Measurements from ENCODE around the gene NBEAL1.

NBEAL1 gene

DNA sequence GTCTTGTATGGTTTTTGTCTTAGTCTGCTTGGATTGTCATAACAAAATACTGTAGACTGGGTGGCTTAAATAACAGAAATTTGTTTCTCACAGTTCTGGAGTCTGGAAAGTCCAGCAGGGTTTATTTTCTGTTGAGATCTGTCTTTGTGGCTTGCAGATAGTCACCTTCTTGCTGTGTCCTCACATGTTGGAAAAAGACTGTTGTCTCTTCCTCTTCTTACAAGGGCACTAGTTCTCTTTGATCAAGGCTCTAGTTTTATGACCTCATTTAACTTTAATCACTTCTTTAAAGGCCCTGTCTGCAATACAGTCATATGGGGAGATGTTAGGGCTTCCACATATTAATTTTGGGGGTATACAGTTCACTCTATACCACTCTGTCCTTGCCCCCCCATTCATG lies 56.5 kb downstream of the NBEAL1 start:
- TF ChIP-seq GATA3 (IDR thresholded peaks at IDR 0.05; ENCODE audit: low read depth, low read length) (no peak), GATA2 (IDR thresholded peaks at IDR 0.05; ENCODE audit: low read depth, low read length) (no peak)

DNA sequence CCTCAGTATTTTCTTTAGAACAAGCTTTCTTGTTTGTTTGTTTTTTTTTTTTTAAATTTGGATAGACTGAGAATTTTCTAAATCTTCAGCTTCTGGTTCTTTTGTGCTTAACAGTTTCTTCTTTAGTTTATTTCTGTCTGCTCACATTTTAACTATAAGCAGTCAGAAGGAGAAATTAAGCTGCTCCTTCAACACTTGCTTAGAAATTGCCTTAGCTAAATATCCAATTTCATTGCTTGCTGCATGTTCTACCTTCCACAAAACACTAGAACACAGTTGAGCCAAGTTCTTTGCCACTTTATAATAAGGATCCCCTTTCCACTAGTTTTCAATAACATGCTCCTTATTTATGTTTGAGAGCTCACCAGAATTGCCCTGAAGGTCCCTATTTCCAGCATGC lies 57.7 kb downstream of the NBEAL1 start:
- TF ChIP-seq GATA3 (IDR thresholded peaks at IDR 0.05; ENCODE audit: low read depth, low read length) (no peak), GATA2 (IDR thresholded peaks at IDR 0.05; ENCODE audit: low read depth, low read length) (no peak)

DNA sequence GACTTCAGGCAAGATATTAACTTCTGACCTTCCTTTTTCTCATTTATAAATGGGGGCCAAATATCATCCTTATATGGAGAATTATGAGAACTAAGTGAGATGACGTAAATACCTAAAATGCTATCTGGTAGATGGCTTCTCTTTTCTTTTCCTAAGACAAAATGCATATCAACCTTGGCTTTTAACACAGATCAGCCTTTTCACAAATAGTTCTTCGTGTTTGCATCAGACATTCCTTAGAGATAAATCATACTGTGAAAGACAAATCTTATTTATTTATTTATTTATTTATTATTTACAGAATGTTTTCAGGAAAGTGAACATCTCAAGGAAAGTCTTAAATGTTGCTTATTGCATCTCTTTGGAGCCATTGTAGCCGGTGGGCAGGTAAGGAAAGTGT lies 62.8 kb downstream of the NBEAL1 start:
- no peak for TF ChIP-seq GATA3 (IDR thresholded peaks at IDR 0.05; ENCODE audit: low read depth, low read length)
- TF ChIP-seq GATA2 (IDR thresholded peaks at IDR 0.05; ENCODE audit: low read depth, low read length) = no peak

DNA sequence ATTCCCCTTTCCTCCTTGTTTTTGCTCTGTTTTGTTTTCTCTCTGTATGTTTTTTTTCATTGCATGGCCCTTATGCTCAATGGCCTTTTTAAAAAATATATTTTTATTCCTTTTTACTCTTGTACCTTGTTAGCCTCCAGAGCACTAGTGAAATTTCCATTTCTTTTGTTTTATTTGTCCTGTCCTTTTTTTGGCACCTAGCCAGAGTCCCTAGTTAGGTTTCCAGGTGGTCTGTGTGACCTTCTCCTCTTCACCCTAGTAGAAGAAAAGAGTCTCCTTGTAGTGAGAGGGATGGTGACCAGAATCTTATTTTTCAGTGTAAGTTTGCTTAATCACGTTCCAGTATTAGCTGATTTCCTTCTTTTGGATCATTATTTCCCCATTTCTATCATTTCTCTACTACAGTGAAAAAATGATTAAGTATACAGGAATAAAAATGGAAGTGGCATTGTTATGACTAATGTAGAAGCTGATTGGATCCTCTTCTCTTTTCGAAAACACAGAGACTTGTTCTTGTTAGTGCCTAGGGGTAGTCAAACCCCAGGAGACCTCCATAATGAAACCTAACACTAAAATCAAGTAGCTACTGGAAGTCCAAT lies 65.9 kb downstream of the NBEAL1 start:
- TF ChIP-seq GATA3 (IDR thresholded peaks at IDR 0.05; ENCODE audit: low read depth, low read length) (no peak), GATA2 (IDR thresholded peaks at IDR 0.05; ENCODE audit: low read depth, low read length) (no peak)

DNA sequence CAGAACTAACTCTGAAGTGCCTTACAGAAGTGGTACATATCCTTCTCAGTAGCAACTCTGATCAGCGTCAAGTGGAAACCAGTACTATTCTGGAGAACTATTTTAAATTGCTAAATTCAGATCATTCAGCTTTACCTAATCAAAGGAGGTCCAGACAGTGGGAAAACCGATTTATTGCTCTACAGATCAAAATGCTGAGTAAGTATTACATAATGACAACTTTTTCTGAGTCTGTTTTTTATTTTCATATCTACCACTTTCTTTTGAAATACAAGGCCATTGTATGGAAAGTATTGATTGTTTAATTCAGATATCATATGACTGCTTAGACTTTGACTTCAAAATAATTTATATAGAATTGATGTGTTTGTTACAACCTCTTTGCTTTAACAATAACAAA lies 68.7 kb downstream of the NBEAL1 start:
- TF ChIP-seq GATA2 (IDR thresholded peaks at IDR 0.05; ENCODE audit: low read depth, low read length) = no peak

DNA sequence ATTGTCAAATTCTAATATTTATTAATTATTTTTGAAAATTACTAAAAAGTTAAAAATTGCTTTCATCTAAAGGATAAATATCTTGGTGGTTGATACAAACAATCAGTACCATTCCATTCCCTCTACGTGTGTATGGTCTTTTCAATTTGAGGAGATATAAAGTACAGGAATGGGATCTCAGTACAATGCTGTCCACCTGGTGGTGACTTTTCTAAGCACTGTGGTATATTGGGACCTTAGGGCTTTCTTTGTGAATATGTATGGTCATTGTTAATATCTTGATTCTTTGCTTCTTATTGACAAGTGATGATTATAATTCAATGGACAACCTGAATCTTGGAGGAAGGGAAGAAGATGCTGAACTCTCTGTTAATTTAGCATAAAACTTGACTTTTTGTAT lies 83.1 kb downstream of the NBEAL1 start:
- TF ChIP-seq GATA3 (IDR thresholded peaks at IDR 0.05; ENCODE audit: low read depth, low read length) (no peak), GATA2 (IDR thresholded peaks at IDR 0.05; ENCODE audit: low read depth, low read length) (no peak)

DNA sequence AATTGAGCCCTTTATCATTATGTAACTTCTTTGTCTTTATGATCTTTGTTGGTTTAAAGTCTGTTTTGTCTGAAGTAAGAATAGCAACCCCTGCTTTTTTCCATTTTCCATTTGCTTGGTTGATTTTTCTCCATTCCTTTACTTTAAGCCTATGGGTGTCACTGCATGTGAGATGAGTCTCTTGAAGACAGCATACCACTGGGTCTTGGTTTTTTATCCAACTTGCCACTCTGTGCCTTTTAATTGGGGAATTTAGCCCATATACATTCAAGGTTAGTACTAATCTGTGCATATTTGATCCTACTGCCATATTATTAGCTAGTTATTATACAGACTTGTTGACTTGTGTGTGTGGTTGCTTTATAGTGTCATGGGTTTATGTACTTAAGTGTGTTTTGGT lies 89.6 kb downstream of the NBEAL1 start:
- no peak for TF ChIP-seq GATA3 (IDR thresholded peaks at IDR 0.05; ENCODE audit: low read depth, low read length)
- no peak for TF ChIP-seq GATA2 (IDR thresholded peaks at IDR 0.05; ENCODE audit: low read depth, low read length)

DNA sequence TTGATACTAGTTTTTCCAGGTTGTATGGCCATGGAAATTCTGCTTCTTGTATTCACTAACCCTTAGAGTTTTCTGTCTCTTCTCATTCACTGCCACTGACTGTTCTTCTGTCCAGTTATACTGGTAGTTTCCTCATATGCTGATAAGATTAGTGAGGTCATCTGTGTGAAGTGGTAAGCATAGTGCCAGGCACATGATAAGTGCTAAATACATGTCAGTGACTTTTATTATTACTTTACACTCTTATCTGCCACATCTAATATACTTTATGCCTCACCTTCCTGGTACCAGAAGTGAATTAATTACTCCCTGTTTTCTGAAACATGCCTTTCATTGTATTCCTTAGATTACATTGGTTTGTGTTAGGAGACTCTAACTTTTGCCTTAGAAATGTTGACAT lies 91.3 kb downstream of the NBEAL1 start:
- no peak for TF ChIP-seq GATA3 (IDR thresholded peaks at IDR 0.05; ENCODE audit: low read depth, low read length)
- no peak for TF ChIP-seq GATA2 (IDR thresholded peaks at IDR 0.05; ENCODE audit: low read depth, low read length)

DNA sequence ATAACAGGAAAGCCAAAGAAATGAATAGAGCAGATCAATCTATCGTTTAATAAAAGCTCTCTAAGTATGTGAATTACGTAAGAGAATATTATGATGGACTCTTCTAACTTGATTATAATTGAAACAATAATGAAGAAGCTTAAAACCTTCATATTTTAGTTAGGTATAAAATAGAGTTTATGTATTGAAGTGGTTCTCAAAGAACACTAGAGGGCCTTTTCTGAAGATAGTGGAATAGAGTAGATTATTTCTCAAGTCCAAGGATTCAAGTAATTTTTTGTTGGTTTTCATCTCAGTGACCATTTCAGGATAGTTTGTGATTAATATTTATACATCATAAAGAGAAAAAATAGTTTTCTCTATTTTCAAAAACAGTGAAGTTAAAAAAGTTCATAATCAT lies 97.7 kb downstream of the NBEAL1 start:
- TF ChIP-seq GATA2 (IDR thresholded peaks at IDR 0.05; ENCODE audit: low read depth, low read length) (no peak), GATA3 (IDR thresholded peaks at IDR 0.05; ENCODE audit: low read depth, low read length) (no peak)

DNA sequence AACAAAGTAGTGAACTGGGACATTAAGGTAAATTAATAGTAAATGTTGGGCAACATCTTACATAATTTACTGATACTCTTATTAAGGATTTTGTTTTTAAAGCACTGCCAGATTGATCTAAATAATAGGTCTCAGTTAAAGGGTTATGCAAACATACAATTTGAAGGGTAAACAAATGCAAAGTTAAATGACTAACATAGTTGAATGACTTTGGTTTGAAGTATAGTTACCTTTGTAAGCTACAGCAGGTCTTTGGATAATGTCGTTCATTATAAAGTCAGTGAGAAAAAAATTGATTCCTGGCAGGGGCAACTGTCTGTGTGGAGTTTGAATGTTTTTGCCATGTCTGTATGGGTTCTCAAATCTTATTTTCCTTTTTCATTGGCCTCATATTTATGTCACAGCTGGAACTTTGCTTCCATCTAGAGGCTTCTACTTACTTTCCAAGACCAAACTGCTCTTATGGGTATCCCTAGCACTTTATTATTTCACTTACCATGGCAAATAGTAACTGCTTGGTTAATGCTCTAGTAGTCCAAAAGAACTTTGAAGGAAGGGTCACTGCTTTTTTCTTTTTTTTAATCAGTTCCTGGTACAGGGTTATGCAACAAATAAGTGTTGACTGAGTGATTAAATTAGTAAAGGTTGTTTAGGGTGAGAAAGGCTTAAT lies 107.8 kb downstream of the NBEAL1 start:
- TF ChIP-seq GATA3 (IDR thresholded peaks at IDR 0.05; ENCODE audit: low read depth, low read length) (no peak), GATA2 (IDR thresholded peaks at IDR 0.05; ENCODE audit: low read depth, low read length) (no peak)

DNA sequence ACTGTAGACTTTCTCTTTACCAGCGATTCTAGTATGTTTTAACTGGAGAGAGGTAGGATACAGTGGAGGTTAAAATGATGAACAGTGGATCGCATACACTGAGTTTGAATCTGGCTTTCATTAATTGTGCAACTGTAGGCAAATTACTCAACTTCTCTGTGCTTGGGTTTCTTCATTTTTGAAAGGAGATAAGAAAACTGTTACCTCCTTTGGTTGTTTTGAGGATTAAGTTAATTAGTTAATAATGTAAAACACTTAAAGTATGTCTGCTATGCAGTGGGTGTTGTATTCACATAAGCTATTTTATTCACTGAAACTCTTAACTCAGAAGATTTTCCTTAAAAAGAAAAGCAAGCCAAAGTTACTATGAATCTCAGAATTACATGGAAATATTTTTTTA lies 112.3 kb downstream of the NBEAL1 start:
- TF ChIP-seq GATA3 (IDR thresholded peaks at IDR 0.05; ENCODE audit: low read depth, low read length) = no peak
- TF ChIP-seq GATA2 (IDR thresholded peaks at IDR 0.05; ENCODE audit: low read depth, low read length) = no peak

DNA sequence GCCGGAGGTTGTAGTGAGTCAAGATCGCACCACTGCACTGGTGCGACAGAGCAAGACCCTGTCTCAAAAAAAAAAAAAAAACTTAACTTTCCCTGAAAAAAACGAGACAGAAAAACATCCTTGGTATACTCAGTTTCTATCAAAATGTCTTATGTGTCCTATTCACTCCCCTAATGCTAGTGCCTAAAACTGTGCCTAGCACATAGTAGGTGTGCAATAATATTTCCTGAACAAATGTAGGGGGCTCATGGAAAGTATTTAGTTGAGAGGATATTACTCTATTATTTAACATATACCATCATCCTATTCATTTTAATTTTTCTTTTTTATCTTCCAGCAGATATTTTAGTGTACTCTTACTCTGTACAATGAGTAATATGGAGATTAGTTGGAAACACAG lies 120.4 kb downstream of the NBEAL1 start:
- TF ChIP-seq GATA2 (IDR thresholded peaks at IDR 0.05; ENCODE audit: low read depth, low read length) = no peak
- TF ChIP-seq GATA3 (IDR thresholded peaks at IDR 0.05; ENCODE audit: low read depth, low read length) = no peak

DNA sequence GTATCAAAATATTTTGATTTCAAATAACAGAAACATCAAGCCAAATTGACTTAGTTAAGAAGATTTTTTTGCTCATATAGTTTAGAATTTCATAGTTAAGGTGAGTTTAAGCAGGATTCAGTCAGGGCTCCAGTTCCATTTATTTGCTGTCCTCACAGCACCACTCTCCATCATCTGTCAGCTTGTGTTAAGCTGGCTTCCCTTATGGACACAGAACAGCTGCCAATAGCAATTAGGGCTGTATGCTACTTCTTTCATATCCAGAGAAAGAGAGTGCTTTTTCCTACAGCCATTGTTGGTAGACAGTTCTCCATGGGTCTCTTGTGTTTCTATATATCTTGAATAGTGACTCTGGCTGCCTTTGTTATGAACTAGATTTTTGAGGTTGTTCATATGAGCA lies 128.7 kb downstream of the NBEAL1 start:
- TF ChIP-seq GATA3 (IDR thresholded peaks at IDR 0.05; ENCODE audit: low read depth, low read length) (no peak), GATA2 (IDR thresholded peaks at IDR 0.05; ENCODE audit: low read depth, low read length) (no peak)

DNA sequence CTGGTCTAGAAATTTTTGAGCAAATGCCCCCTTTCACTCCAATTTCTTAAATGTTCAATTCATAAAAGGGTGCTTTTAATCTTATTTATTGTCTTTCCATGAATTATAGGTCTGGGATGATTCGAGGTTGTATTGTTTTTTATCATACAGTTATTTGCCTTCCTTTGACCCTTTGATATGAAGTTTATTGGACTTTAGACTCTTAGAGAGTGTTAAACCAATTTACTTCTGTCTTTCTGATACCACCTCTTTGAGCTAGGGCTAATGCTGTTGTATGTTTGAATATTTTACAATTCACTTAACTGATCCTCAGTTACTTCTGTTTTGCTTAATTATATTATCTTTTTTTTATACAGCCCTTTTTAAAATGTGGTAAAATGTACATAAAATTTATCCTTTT lies 134.5 kb downstream of the NBEAL1 start:
- TF ChIP-seq GATA3 (IDR thresholded peaks at IDR 0.05; ENCODE audit: low read depth, low read length) (no peak), GATA2 (IDR thresholded peaks at IDR 0.05; ENCODE audit: low read depth, low read length) (no peak)

DNA sequence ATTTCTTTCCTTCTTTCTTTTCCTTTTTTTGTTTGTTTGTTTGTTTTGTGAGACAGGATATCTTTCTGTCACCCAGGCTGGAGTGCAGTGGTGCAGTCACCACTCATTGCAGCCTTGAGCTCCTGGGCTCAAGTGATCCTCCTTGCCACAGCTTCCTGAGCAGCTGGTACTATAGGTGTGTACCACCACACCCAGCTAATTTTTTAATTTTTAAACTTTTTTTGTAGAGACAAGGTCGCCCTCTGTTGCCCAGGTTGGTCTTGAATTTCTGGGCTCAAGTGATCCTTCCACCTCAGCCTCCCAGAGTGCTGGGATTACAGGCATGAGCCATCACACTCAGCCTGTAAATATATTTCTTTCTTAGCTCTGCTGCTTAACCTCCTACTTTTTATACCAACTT lies 140.7 kb downstream of the NBEAL1 start:
- TF ChIP-seq GATA2 (IDR thresholded peaks at IDR 0.05; ENCODE audit: low read depth, low read length) (no peak), GATA3 (IDR thresholded peaks at IDR 0.05; ENCODE audit: low read depth, low read length) (no peak)

All from SH-SY5Y (cell line).